KG1 (cell line): Measurements from ENCODE around the gene TBCB.
"Not testable (repeated sequence)": the region's sequence is repeated elsewhere in the genome, so short reads cannot be mapped to it uniquely, and the experiment has no call there.

Experiments used
- DNase-seq: peaks from one replicate; lab custom pipeline; 2025; lab: John Stamatoyannopoulos, UW

The TBCB gene

DNA sequence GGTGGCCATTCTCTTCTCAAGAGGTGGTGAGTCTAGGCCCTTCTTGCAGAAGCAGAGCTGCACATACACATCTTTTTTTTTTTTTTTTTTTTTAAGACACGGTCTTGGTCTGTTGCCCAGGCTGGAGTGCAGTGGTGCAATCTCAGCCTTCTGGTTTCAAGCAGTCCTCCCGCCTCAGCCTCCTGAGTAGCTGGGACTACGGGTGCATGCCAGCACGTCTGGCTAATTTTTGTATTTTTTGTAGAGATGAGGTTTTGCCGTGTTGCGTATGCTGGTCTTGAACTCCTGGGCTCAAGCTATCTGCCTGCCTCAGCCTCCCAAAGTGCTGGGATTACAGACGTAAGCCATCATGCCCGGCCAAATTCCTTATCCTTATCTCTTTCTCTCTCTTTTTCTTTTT is 58.6 kb downstream of the TBCB start:
- not testable (repeated sequence) for DNase-seq
